ENCODE results near the gene ZNF79. TPM values are rescaled to one million over a fixed set of nuclear protein-coding genes. Genes with fewer than 3 reads are reported as not detected.

Gene ZNF79
- total RNA-seq, 1 donor from 2014 or later = 6.1 TPM

DNA sequence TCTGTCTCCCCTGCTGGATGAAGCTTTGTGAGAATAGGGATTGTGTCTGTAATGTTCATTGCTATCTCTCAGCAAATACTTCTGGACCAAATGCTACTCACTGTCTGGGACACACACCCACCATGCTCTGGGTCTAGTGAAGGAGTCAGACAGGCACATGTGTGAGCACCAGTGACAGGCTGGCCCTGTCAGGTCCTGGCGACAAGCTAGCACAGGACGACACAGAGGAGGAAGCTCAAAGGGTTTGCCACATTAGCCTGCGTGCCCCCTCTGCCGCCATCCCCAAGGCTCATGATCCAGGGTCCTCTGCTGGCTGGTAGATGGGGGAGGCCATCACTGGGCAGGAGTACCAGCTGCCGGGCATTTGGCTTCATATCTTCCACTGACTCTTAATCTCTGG lies 50.4 kb downstream of the ZNF79 start:
- intact Hi-C loops (cut with DNase I) = no loop called here
- no peak for ATAC-seq
- no peak for DNase-seq (ENCODE audit: missing footprints)

DNA sequence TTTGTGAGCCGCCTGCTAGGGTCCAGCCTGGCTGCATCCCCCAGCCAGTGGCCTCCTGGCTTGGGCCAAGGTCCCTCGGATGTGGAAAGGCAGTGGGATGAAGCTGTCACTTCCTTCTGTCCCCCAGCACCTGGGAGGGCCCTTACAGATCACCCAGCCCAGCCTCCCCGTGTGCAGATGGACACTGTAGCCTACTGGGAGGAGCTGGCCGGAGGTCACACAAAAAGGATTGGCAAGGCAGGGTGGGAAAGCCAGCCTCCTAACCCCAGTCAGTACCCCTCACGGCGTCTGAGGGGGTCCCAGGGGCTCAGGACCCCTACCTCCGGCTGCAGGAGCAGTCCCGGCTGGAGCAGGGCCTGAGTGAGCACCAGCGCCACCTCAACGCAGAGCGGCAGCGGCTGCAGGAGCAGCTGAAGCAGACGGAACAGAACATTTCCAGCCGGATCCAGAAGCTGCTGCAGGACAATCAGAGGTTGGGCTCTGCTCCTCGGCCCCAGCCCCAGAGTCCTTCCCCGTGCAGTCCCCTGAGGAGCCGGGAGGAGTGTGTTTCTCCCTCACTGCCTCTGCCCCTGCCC lies 55.4 kb downstream of the ZNF79 start:
- intact Hi-C loops (cut with DNase I) = loop anchor here (5.0 kb wide), 1 partner anchor 408 kb away; no protein-coding TSS in a partner anchor
- ATAC-seq = no peak

DNA sequence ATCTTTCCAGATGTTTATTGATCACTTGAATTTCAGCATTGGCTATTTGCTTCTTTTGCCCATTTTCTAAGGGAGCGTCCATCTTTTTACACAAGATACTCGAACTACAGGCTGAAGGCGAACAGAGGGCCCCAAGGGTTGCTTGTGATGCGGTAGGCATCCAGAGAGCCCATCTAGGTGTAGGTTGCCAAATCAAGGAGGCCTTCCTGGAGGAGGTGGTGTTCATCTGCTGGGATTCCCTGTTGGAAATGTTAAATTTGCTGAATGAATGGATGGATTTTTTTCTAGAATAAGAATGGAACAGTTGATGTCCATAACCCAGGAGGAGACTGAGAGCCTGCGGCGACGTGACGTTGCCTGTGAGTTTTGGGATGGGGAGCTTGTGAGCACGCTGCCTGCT lies 58.5 kb downstream of the ZNF79 start:
- intact Hi-C loops (cut with DNase I) = no loop called here
- DNase-seq (ENCODE audit: missing footprints) (no peak), ATAC-seq (no peak)

More for the DNA sequence above, 55.4 kb downstream of the ZNF79 start:
- DNase-seq (ENCODE audit: missing footprints) = no peak

DNA sequence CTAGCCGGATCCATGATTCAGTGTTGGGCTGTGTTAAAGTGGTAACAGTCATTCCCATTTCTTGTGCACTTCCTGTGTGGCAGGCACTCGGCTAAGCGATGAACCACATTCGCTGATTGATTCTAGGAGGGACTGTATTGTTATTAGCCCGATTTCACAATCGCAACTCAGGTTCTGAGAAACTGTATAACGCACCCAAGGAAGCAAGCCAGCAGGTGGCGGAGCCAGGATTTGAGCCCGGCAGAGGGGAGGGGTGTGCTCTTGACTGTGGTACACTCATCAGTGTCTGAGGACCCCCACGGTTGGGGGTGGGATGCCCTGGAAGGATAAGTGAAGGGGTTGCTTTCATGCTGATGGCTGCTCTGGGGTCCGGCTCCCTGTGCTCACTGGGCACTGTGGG lies 61.8 kb downstream of the ZNF79 start:
- no peak for DNase-seq (ENCODE audit: missing footprints)
- ATAC-seq = no peak
- intact Hi-C loops (cut with DNase I) = no loop called here

DNA sequence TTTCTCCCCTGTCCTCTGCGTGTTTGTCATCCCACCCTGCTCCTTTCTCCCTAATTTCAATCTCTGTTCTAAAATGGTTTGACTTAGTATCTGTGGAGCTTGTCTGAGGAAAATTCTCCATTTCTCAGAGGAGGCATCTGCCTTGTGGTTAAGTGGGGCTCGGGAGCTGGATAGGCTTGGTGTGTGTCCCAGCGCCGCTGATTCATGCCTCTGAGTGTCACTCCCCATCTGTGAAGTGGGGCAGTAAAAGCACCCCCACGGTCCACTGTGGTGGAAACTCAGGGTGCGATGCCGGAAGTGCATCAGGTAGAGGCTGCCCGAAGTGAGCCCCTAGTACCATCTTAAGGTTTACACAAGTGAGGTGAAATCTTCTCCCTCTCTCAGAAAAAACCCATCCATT lies 64.8 kb downstream of the ZNF79 start:
- no peak for DNase-seq (ENCODE audit: missing footprints)
- intact Hi-C loops (cut with DNase I) = no loop called here
- ATAC-seq = no peak

DNA sequence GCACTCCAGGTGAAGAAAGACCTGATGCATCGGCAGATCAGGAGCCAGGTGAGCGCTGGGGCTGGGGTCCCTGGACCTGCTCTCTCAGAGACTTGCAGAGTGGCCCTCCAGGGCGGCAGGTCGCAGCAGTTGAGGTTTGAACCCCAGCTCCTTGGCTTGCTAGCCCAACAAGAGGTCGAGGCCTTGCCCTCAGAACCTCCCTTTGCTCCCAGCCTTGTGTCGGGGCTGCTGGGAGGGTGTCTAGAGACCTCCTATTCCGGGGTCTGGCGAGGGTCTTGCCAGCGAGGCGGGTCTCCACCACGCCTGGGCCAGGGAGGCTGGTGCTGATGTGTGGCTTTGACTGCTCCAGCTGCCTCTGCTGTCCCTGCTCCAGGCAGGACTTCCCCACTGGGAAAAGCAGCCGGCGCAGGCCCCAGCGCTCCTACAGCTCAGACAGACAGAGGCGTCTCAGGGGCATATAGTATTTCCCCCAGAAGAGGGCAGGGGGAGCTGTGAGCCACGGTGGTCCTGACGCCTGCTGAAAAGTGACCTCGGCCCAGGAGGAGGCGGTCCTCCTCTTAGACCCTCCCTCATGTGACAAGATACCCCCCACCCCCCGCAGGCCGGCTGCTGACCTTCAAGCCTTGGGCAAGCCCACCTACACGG lies 65.4 kb downstream of the ZNF79 start:
- ATAC-seq = no peak
- DNase-seq (ENCODE audit: missing footprints) = no peak
- intact Hi-C loops (cut with DNase I) = no loop called here

DNA sequence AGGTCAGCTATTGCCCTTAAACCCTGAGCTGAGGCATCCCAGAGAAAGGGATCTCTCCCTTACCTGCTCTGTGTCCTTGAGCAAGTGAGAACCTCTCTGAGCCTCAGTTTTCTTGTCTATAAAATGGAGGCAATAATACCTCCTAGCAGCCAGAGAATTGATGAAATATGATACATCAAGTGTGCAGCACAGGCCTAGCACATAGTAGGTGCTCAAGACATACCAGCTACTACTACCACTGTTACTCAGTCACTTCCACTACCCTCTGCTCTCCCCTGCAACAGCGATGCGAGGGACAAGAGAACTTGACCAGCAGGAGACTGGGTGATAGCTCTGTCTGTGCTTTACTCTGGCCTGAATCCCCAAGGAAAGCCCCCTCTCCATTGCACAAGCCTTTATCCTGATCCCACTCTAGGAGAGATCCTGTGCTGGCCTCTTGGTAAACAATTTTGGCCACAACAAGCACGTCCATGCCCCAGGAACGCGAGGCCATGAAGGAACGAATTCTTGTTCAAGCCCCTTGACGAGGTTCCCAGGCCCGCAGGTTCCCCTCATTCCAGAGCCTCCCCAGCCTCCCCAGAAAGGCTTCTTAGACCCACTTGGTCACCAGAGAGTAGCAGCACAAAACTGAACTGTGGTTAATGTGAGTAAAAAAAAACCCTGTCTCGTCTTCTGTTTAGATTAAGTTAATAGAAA lies 66.5 kb downstream of the ZNF79 start:
- DNase-seq (ENCODE audit: missing footprints) (no peak), ATAC-seq (no peak)
- intact Hi-C loops (cut with DNase I) = no loop called here

DNA sequence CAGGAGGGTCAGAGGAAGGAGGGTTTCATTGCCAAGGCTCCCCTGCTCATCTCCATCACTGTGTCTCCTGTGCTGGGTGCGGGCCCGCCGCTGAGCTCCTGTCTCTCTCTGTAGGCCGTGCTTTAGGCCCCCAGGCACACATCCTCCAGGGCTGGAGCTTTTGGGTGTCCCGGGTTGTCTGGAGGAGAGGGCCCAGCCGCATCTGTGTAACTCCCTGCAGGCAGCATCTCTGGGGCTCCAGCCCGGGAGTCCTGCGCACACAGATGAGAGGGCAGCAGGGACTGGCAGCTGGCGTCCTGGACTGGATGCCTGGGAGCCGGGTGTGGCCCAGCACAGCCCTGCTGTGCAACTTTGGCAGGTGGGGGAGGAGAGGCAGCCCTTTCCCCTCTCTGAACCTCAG lies 67.3 kb downstream of the ZNF79 start:
- ATAC-seq (no peak), DNase-seq (ENCODE audit: missing footprints) (no peak)
- intact Hi-C loops (cut with DNase I) = no loop called here

DNA sequence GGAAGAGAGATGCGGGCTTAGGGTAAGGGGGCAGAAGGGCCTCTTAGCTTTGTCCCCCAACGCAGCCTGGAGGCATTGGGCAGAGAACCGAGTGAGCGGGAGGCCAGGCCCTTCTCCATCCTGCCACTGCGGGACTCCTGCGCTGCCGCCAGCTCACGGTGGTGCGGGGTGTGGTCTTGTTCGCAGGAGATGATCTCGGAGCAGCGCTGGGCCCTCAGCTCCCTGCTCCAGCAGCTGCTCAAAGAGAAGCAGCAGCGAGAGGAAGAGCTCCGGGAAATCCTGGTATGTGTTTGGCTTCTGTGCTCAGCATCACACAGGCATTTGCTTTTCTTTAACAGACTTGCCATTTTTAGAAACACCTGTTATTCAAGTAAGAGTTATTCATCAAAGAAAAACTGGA lies 68.4 kb downstream of the ZNF79 start:
- no peak for DNase-seq (ENCODE audit: missing footprints)
- no peak for ATAC-seq
- intact Hi-C loops (cut with DNase I) = no loop called here

DNA sequence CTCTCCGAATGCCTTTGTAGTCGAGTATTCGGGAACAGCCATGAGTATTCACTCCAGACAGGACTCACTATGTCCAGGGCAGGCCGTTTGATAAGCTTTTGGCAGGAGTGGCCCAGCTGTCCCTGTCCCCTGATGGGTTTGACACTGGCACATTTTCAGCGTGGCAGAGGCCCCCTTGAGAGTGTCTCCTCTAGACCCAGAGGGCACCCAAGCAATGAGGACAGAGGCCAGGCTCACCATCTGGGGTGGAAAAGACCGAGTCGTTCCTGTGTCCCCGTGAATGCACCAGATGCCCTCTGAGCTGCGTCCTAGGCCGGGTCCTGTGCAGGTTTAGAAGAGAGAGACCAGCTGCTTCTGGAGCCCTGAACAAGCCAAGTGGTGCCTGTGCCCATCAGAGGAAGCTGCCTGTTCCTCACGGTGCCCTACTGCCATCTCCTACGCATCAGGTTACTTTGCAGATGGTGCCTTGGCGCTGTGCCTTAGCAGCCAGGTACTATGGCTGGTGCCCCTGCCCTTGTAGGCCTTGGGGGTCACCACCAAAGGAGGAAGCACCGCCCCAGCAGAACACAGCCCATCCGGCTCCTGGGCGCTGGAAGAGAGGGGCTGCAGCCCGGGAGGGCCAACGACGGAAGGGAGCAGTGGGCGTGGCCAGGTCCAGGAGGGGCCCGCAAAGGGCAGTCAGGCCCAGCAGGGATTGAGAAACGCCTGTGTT lies 69.6 kb downstream of the ZNF79 start:
- intact Hi-C loops (cut with DNase I) = no loop called here
- DNase-seq (ENCODE audit: missing footprints) = peak; percentile 83
- peak; percentile 86 for ATAC-seq

DNA sequence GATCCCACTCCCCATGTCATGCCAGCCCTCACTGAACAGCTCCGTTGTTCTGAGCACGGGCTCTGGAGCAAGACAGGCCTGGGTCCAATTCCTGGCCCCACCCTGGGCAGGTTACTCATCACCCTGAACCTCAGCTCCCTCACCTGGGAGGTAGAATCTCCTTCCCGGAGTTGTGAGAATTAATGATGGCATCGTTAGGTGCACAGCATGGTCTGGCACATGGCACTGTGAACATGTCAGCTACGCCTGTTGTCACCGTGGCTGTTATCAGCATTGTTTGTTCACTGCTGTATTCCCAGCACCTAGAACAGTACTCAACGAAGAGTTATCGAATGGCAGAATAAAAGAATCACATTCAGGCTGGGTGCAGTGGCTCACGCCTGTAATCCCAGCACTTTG lies 70.1 kb downstream of the ZNF79 start:
- peak; percentile 65 for ATAC-seq
- intact Hi-C loops (cut with DNase I) = no loop called here
- DNase-seq (ENCODE audit: missing footprints) = no peak

Other genes starting within 250 kb of the ZNF79 start
- 13.1 TPM for gene GARNL3, start 159.6 kb upstream of the ZNF79 start, total RNA-seq
- 15.0 TPM for gene SLC2A8, start 27.2 kb upstream of the ZNF79 start, total RNA-seq
- 775 TPM for gene RPL12, start 27.0 kb downstream of the ZNF79 start, total RNA-seq
- gene LRSAM1, start 27.1 kb downstream of the ZNF79 start, total RNA-seq = 52.0 TPM
- gene STXBP1, start 187.9 kb downstream of the ZNF79 start, total RNA-seq = 51.5 TPM

Data from Right ventricle myocardium inferior (tissue), 1 donor.